Astrocyte of the spinal cord (primary cell): Measurements from ENCODE around the gene CSTF1.
A peak's percentile ranks its signal among the peaks of the same experiment; 100 is the strongest.

Source experiments
- DNase-seq: peaks from one replicate; pipeline ENCODE4 v3.0.0; 2011; ENCODE audit warnings: low read depth, low spot score
- H3K4me3 ChIP-seq: 2 replicates; pipeline ENCODE4 v1.5.1; 2011; ENCODE audit warnings: low read depth, mild to moderate bottlenecking, low read length, moderate library complexity
- CTCF ChIP-seq: IDR thresholded peaks from 2 replicates; pipeline ENCODE4 v1.5.1; 2012; ENCODE audit warnings: low read depth, mild to moderate bottlenecking, low read length, inconsistent platforms
- in situ Hi-C: cut with HindIII; loops from 2 replicates; pipeline ENCODE4 v1.10.0; 2017; ENCODE audit warnings: low sequenced_read_pairs

CSTF1 gene

GRCh38 chr20:56418385-56418861, 26.0 kb downstream of the CSTF1 start:
- no peak overlapping the region for H3K4me3 ChIP-seq
- no peak for TF ChIP-seq CTCF
- DNase-seq: no peak
- in situ Hi-C loops: no loop called here

- in situ Hi-C loops: no loop called here
- no peak for TF ChIP-seq CTCF
- no peak overlapping the region for H3K4me3 ChIP-seq
- DNase-seq: no peak
Observed at GRCh38 chr20:56420028-56420427, 27.6 kb downstream of the CSTF1 start.

- no peak for TF ChIP-seq CTCF
- DNase-seq: no peak
- in situ Hi-C loops: no loop called here
- no peak overlapping the region for H3K4me3 ChIP-seq
Observed at GRCh38 chr20:56420940-56421688, 28.7 kb downstream of the CSTF1 start.

DNA sequence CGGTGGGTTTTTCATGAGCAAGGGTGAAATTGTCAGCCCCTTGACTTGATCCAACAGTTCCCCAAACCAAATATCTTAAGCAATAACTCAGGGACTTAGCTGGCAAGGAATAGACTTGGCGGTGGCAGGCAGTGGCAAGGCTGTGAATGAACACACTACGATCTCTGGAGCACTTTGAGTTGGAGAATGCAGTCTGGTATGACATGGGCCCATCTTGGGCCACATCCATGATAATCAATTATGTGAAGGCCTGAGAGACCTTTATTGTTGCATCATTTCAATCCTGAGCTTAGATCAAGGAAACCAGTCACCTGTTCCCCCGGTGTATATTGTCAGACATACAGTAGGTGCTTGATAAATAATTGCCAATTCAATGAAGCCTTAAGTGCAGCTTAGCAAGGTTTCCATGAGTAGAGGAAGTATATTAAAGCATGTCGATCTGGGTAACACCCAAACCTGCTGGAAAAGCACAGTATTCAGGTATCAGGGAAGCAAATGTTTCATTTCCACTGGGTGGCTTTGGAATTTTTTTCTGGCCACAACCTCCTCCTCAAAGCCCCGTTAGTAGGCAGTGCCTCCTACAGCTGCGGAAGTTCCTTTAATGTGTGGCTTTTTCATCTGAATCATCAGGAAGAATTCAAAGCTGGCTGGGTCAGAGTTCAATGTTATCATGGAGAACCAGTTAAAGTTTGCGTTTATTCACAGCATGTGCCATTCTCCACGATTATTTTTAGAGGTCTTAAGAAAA, 29.8 kb downstream of the CSTF1 start:
- TF ChIP-seq CTCF: peak; percentile 13
- in situ Hi-C loops: no loop called here
- no peak overlapping the region for H3K4me3 ChIP-seq
- peak; percentile 93 for DNase-seq

DNA sequence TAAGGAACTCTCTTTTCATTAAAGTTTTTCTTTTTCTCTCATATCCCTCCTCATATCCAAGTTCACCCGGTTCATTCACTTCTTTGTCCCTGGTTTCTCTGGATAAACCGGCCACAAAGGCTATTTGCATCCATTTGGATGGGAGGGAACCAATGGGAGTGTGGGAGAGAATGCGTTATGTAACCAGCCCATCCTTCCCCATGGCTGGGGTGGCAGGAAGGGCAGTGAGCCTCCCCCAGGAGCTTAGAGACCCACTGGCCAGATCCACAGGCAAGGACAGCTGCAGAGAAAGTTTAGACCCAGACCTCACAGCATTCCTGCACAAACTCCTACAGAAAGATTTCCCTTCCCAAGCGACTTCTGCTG, 30.4 kb downstream of the CSTF1 start:
- H3K4me3 ChIP-seq: peak overlapping the region; percentile 12
- in situ Hi-C loops: no loop called here
- no peak for DNase-seq

DNA sequence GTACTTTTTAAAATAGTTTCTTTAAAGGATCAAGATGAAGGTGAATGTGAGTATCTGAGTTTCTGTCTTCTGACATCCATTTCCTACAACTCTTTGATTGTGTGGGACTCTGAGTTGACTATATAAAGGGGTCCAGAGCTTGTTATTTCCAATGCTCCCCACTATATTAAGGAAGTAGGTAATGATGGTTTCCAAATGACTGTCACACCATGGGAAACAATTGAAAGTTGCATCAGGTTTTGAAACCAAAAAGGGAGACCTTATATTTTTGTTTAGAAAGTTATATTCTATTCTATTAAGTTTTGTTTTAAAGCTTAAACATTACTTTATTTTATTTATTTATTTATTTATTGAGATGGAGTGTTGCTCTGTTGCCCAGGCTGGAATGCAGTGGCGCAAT, 30.8 kb downstream of the CSTF1 start:
- no peak for DNase-seq
- in situ Hi-C loops: no loop called here
- TF ChIP-seq CTCF: no peak
- H3K4me3 ChIP-seq: peak overlapping the region; percentile 12

More for the DNA sequence above, 30.4 kb downstream of the CSTF1 start:
- no peak for TF ChIP-seq CTCF
